A673 (cell line): ENCODE measurements around the gene SDK1.

Experiments
- EZH2 ChIP-seq: fragments of 200-600 bp; sonication (generic); IDR thresholded peaks from 2 replicates; pipeline ENCODE4 v1.6.1; 2017; ENCODE audit warnings: borderline replicate concordance, low read depth, mild to moderate bottlenecking, mixed read lengths, antibody characterized with exemption, low read length; ENCODE audit not compliant: poor library complexity, severe bottlenecking
- TF ChIP-seq, protein P1 (sequence below): fragments of 300-800, 200-600 bp; sonication (generic); conservative IDR thresholded peaks from 2 replicates; pipeline ENCODE4 v1.5.1; 2017; ENCODE audit warnings: low read depth, mild to moderate bottlenecking, antibody characterized with exemption, low read length, moderate library complexity, mixed read lengths

DNA sequence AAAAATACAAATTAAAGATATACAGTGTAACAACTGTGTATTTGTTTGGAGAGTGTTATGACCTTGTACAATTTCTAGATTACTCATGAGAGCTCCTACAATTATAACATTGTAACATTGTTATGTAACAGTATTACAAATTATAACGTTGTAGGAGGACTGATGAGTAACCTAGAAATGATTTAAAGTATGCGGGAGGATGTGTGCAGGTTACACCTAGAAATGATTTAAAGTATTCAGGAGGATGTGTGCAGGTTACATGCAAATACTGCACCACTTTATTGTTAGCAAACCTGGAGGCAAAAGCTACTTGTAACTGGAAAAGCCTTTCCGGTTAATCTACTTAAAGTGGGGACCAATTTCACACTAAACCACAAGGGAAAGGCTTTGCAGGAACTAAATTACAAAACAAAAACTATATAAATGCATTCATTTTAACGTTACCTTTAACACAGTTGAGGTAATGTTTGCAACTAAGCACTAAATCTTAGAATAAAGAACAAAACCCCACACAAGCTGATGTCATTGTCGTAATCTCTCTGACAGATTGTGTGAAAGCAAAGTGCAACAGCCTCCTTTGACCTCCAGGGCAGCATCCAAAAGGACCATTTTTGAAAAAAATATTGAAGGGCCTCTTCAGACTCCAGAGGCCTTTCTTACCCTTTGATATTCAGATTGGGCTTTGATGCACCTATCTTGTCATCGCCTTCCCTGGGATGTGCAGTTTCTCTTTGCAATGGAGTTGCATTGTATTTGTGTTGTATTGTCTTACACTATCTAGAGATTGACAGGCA lies 858.9 kb downstream of the SDK1 start:
- TF ChIP-seq EZH2, result no peak
- TF ChIP-seq, protein P1, sequence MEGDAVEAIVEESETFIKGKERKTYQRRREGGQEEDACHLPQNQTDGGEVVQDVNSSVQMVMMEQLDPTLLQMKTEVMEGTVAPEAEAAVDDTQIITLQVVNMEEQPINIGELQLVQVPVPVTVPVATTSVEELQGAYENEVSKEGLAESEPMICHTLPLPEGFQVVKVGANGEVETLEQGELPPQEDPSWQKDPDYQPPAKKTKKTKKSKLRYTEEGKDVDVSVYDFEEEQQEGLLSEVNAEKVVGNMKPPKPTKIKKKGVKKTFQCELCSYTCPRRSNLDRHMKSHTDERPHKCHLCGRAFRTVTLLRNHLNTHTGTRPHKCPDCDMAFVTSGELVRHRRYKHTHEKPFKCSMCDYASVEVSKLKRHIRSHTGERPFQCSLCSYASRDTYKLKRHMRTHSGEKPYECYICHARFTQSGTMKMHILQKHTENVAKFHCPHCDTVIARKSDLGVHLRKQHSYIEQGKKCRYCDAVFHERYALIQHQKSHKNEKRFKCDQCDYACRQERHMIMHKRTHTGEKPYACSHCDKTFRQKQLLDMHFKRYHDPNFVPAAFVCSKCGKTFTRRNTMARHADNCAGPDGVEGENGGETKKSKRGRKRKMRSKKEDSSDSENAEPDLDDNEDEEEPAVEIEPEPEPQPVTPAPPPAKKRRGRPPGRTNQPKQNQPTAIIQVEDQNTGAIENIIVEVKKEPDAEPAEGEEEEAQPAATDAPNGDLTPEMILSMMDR, result no peak
